Activated CD4-positive, alpha-beta memory T cell treated with anti-CD3 and anti-CD28 coated beads, Interleukin-2, amount 10 ng/mL, durations not matched to agents 7 days and 5 days (primary cell): ENCODE measurements around the gene CPO. TPM values are rescaled to one million over a fixed set of nuclear protein-coding genes. Genes with fewer than 3 reads are reported as not detected.

Source experiments
- CTCF ChIA-PET: fragments of 350-600 bp; sonication (Branson Sonifier 250); formaldehyde crosslinking; loops from one replicate; lab custom pipeline; 2021; ENCODE audit warnings: antibody characterized with exemption, inconsistent platforms; lab: Charles Lee
- POLR2A ChIA-PET: fragments of 350-600 bp; sonication (Branson Sonifier 250); formaldehyde crosslinking; loops from one replicate; lab custom pipeline; 2021; ENCODE audit warnings: antibody characterized with exemption; lab: Charles Lee
- DNase-seq: peaks from one replicate; pipeline ENCODE4 v3.0.0-alpha.2; 2020
- H3K27ac Mint-ChIP-seq: one replicate; pipeline ENCODE4 v1.8.0; 2021; ENCODE audit warnings: mild to moderate bottlenecking, mixed read lengths
- H3K27me3 Mint-ChIP-seq: one replicate; pipeline ENCODE4 v1.8.0; 2021; ENCODE audit warnings: mixed read lengths
- H3K36me3 Mint-ChIP-seq: one replicate; pipeline ENCODE4 v1.8.0; 2021; ENCODE audit warnings: low read depth, mixed read lengths
- H3K4me1 Mint-ChIP-seq: one replicate; pipeline ENCODE4 v1.8.0; 2021; ENCODE audit warnings: mixed read lengths
- H3K4me3 Mint-ChIP-seq: one replicate; pipeline ENCODE4 v1.8.0; 2021; ENCODE audit warnings: mild to moderate bottlenecking, mixed read lengths
- H3K9me3 Mint-ChIP-seq: one replicate; pipeline ENCODE4 v1.8.0; 2021; ENCODE audit warnings: mixed read lengths
- total RNA-seq, 2 experiments: library from RNA; stranded (reverse); gene quantifications; one replicate each; pipeline ENCODE4 v1.2.3, GENCODE V29; 2021

Gene CPO
- not detected for total RNA-seq

- CTCF ChIA-PET = no interaction called here
- H3K27ac Mint-ChIP-seq = no peak within 1 kb of the TSS
- no peaks in the 10 kb centered on the region for H3K36me3 Mint-ChIP-seq
- POLR2A ChIA-PET = no interaction called here
- H3K4me1 Mint-ChIP-seq = no peaks in the 10 kb centered on the region
- no peak within 1 kb of the TSS for H3K4me3 Mint-ChIP-seq
- peaks cover 1% of the 10 kb centered on the region for H3K27me3 Mint-ChIP-seq
- DNase-seq = no peak
- no peaks in the 10 kb centered on the region for H3K9me3 Mint-ChIP-seq
These were observed at the start of gene CPO for GRCh38 chr2:206939340-206939739. Gene CPO (plus strand): TSS chr2:206939518. CDS start chr2:206939600, 82 bp downstream.

- H3K27me3 Mint-ChIP-seq = no peaks in the 10 kb centered on the region
- no peaks in the 10 kb centered on the region for H3K9me3 Mint-ChIP-seq
- no peak overlapping the region for H3K27ac Mint-ChIP-seq
- ChIA-PET CTCF (no interaction called here), POLR2A (no interaction called here)
- H3K4me3 Mint-ChIP-seq = no peak overlapping the region
- no peaks in the 10 kb centered on the region for H3K36me3 Mint-ChIP-seq
- no peak for DNase-seq
- H3K4me1 Mint-ChIP-seq = no peaks in the 10 kb centered on the region
These were observed 49.1 kb upstream of the CPO start for GRCh38 chr2:206890179-206890578.

GRCh38 chr2:206890926-206891325, 48.4 kb upstream of the CPO start:
- no peak for DNase-seq
- no peaks in the 10 kb centered on the region for H3K36me3 Mint-ChIP-seq
- H3K9me3 Mint-ChIP-seq = peaks cover 2% of the 10 kb centered on the region
- no peak overlapping the region for H3K4me3 Mint-ChIP-seq
- CTCF ChIA-PET = no interaction called here
- POLR2A ChIA-PET = no interaction called here
- H3K4me1 Mint-ChIP-seq = no peaks in the 10 kb centered on the region
- H3K27ac Mint-ChIP-seq = no peak overlapping the region
- H3K27me3 Mint-ChIP-seq = no peaks in the 10 kb centered on the region

GRCh38 chr2:206915121-206915520, 24.2 kb upstream of the CPO start:
- CTCF ChIA-PET = no interaction called here
- Mint-ChIP-seq H3K9me3 (peaks cover 3% of the 10 kb centered on the region), H3K4me3 (no peak overlapping the region), H3K27ac (no peak overlapping the region), H3K27me3 (no peaks in the 10 kb centered on the region), H3K4me1 (no peaks in the 10 kb centered on the region), H3K36me3 (no peaks in the 10 kb centered on the region)
- POLR2A ChIA-PET = no interaction called here
- DNase-seq = no peak

GRCh38 chr2:206918263-206918662, 21.1 kb upstream of the CPO start:
- Mint-ChIP-seq H3K9me3 (peaks cover 3% of the 10 kb centered on the region), H3K27me3 (no peaks in the 10 kb centered on the region), H3K36me3 (no peaks in the 10 kb centered on the region), H3K4me3 (no peak overlapping the region), H3K4me1 (no peaks in the 10 kb centered on the region), H3K27ac (no peak overlapping the region)
- POLR2A ChIA-PET = no interaction called here
- no peak for DNase-seq
- CTCF ChIA-PET = no interaction called here

GRCh38 chr2:206920310-206920709, 19.0 kb upstream of the CPO start:
- Mint-ChIP-seq H3K27ac (no peak overlapping the region), H3K4me1 (no peaks in the 10 kb centered on the region), H3K4me3 (no peak overlapping the region), H3K27me3 (no peaks in the 10 kb centered on the region), H3K36me3 (no peaks in the 10 kb centered on the region), H3K9me3 (no peaks in the 10 kb centered on the region)
- POLR2A ChIA-PET = interaction anchor here (0.7 kb wide), 1 partner anchor 45 kb away, joined by 3 read pairs; no protein-coding TSS in a partner anchor
- CTCF ChIA-PET = no interaction called here
- DNase-seq = no peak

GRCh38 chr2:206920951-206921350, 18.4 kb upstream of the CPO start:
- Mint-ChIP-seq H3K9me3 (no peaks in the 10 kb centered on the region), H3K27me3 (no peaks in the 10 kb centered on the region), H3K27ac (no peak overlapping the region), H3K4me3 (no peak overlapping the region), H3K36me3 (no peaks in the 10 kb centered on the region), H3K4me1 (no peaks in the 10 kb centered on the region)
- ChIA-PET POLR2A (interaction anchor here (0.7 kb wide), 1 partner anchor 45 kb away, joined by 3 read pairs; no protein-coding TSS in a partner anchor), CTCF (no interaction called here)
- no peak for DNase-seq

GRCh38 chr2:206921529-206921928, 17.8 kb upstream of the CPO start:
- Mint-ChIP-seq H3K27ac (no peak overlapping the region), H3K27me3 (no peaks in the 10 kb centered on the region), H3K36me3 (no peaks in the 10 kb centered on the region), H3K9me3 (peaks cover 2% of the 10 kb centered on the region), H3K4me3 (no peak overlapping the region), H3K4me1 (no peaks in the 10 kb centered on the region)
- POLR2A ChIA-PET = no interaction called here
- CTCF ChIA-PET = no interaction called here
- DNase-seq = no peak

- ChIA-PET POLR2A (no interaction called here), CTCF (no interaction called here)
- no peak for DNase-seq
- H3K4me3 Mint-ChIP-seq = no peak overlapping the region
- no peak overlapping the region for H3K27ac Mint-ChIP-seq
- no peaks in the 10 kb centered on the region for H3K9me3 Mint-ChIP-seq
- H3K4me1 Mint-ChIP-seq = no peaks in the 10 kb centered on the region
- H3K27me3 Mint-ChIP-seq = peaks cover 5% of the 10 kb centered on the region
- no peaks in the 10 kb centered on the region for H3K36me3 Mint-ChIP-seq
These were observed 3.1 kb upstream of the CPO start for GRCh38 chr2:206935991-206936842.

- Mint-ChIP-seq H3K27ac (no peak overlapping the region), H3K27me3 (peaks cover 1% of the 10 kb centered on the region), H3K36me3 (no peaks in the 10 kb centered on the region), H3K9me3 (no peaks in the 10 kb centered on the region), H3K4me1 (no peaks in the 10 kb centered on the region), H3K4me3 (no peak overlapping the region)
- ChIA-PET CTCF (no interaction called here), POLR2A (no interaction called here)
- DNase-seq = no peak
These were observed 2.5 kb upstream of the CPO start for GRCh38 chr2:206936843-206937230.

- Mint-ChIP-seq H3K9me3 (no peaks in the 10 kb centered on the region), H3K27ac (no peak overlapping the region)
These were observed 1.8 kb upstream of the CPO start for GRCh38 chr2:206937555-206937954.

GRCh38 chr2:206940546-206940945, 1.2 kb downstream of the CPO start:
- ChIA-PET CTCF (no interaction called here), POLR2A (no interaction called here)
- no peak for DNase-seq

More at GRCh38 chr2:206937555-206937954, 1.8 kb upstream of the CPO start:
- no peak for DNase-seq
- Mint-ChIP-seq H3K4me3 (no peak overlapping the region), H3K36me3 (no peaks in the 10 kb centered on the region), H3K27me3 (peaks cover 1% of the 10 kb centered on the region), H3K4me1 (no peaks in the 10 kb centered on the region)
- ChIA-PET CTCF (no interaction called here), POLR2A (no interaction called here)

GRCh38 chr2:206942592-206943478, 3.5 kb downstream of the CPO start:
- Mint-ChIP-seq H3K27ac (no peak overlapping the region), H3K4me1 (no peaks in the 10 kb centered on the region), H3K4me3 (no peak overlapping the region), H3K36me3 (no peaks in the 10 kb centered on the region), H3K9me3 (no peaks in the 10 kb centered on the region), H3K27me3 (peaks cover 1% of the 10 kb centered on the region)
- no peak for DNase-seq
- ChIA-PET POLR2A (no interaction called here), CTCF (no interaction called here)

More at GRCh38 chr2:206940546-206940945, 1.2 kb downstream of the CPO start:
- Mint-ChIP-seq H3K4me3 (no peak overlapping the region), H3K36me3 (no peaks in the 10 kb centered on the region), H3K27ac (no peak overlapping the region), H3K9me3 (no peaks in the 10 kb centered on the region), H3K27me3 (peaks cover 1% of the 10 kb centered on the region), H3K4me1 (no peaks in the 10 kb centered on the region)
